K562 (cell line): ENCODE data around the gene SLC17A9. TPM values are rescaled to one million over a fixed set of nuclear protein-coding genes. Genes with fewer than 3 reads are reported as not detected.

Experiments
- ARID3A ChIP-seq: IDR thresholded peaks from 2 replicates; pipeline ENCODE4 v1.6.1; 2012; ENCODE audit warnings: low read depth, low read length, improper control_type of control experiment, borderline replicate concordance
- FOXP1 ChIP-seq: sonication (generic); formaldehyde crosslinking; IDR thresholded peaks from 2 replicates; pipeline ENCODE4 v1.8.0; 2022; ENCODE audit warnings: mild to moderate bottlenecking, missing genetic modification reagents
- MED1 ChIP-seq: sonication (generic); formaldehyde crosslinking; IDR thresholded peaks from 2 replicates; pipeline ENCODE4 v1.8.1; 2023; ENCODE audit warnings: missing genetic modification reagents, borderline replicate concordance
- MGA ChIP-seq: fragments of 450-650 bp; IDR thresholded peaks from 2 replicates; pipeline ENCODE4 v1.6.1; 2016; ENCODE audit warnings: mild to moderate bottlenecking, moderate library complexity
- POU5F1 ChIP-seq: fragments of 150-350 bp; IDR thresholded peaks from 2 replicates; pipeline ENCODE4 v1.6.1; 2014; ENCODE audit warnings: borderline replicate concordance, low read length, low read depth, mild to moderate bottlenecking; ENCODE audit not compliant: partially characterized antibody
- SETDB1 ChIP-seq: IDR thresholded peaks from one replicate; pipeline ENCODE4 v1.6.1; 2012; ENCODE audit warnings: low read length, control low read depth, inconsistent platforms
- TAF9B ChIP-seq: fragments of 450-650 bp; IDR thresholded peaks from 2 replicates; pipeline ENCODE4 v1.6.1; 2018; ENCODE audit warnings: mild to moderate bottlenecking; ENCODE audit not compliant: partially characterized antibody
- TBP ChIP-seq: optimal IDR thresholded peaks from 2 replicates; pipeline ENCODE3; 2011; ENCODE audit warnings: low read depth, low read length, improper control_type of control experiment
- ZBTB1 ChIP-seq: sonication (generic); formaldehyde crosslinking; IDR thresholded peaks from 2 replicates; pipeline ENCODE4 v1.8.1; 2023; ENCODE audit warnings: missing genetic modification reagents, low read depth, mild to moderate bottlenecking, borderline replicate concordance
- ZNF174 ChIP-seq: fragments of 250-450 bp; sonication (Bioruptor Pico); IDR thresholded peaks from 2 replicates; pipeline ENCODE4 v1.4.0; 2020; ENCODE audit warnings: mild to moderate bottlenecking
- ZNF512 ChIP-seq: IDR thresholded peaks from 2 replicates; pipeline ENCODE4 v1.6.1; 2016; ENCODE audit warnings: missing genetic modification characterization, missing compliant biosample characterization
- polyA plus RNA-seq, 8 experiments: library from polyadenylated mRNA; depleted of rRNA in 4 of 8; stranded (reverse) in 5 of 8; unstranded in 3 of 8; fragments of >200 nt; fragmentation: Nextera tagmentation in 2 of 8; fragmentation: Illumina TruSeq in 1 of 8; extraction: Ambion mirVana in 2 of 8; extraction: Trizol in 1 of 8; gene quantifications; 2 replicates each; pipeline versions ENCODE4 v1.2.1 to v1.2.3, GENCODE V29; 2011 to 2014; ENCODE audit warnings: inconsistent platforms in 1 of 8, missing spikeins in 1 of 8
- total RNA-seq, 7 experiments: library from RNA; depleted of rRNA in 6 of 7; stranded (reverse); fragments of >200 nt in 6 of 7; fragmentation: Illumina TruSeq in 2 of 7; extraction: Trizol in 2 of 7; gene quantifications; 2 replicates each; pipeline versions ENCODE4 v1.2.1 to v1.2.3, GENCODE V29; 2011 to 2021; ENCODE audit warnings: low replicate concordance in 1 of 7

The SLC17A9 gene
- total and polyA plus RNA-seq, 9 of the 15 experiments (the other 6 are each of a cell fraction or from before 2014, with no cell fraction given), result 0.04 to 0.31 TPM; not detected in 7

- TF ChIP-seq ARID3A, result no peak
- TF ChIP-seq TBP, result no peak
- no peak for TF ChIP-seq SETDB1
- no peak for TF ChIP-seq FOXP1
- no peak for TF ChIP-seq ZNF174 (CRISPR knock-in tag)
- TF ChIP-seq POU5F1, result no peak
- TF ChIP-seq TAF9B, result no peak
- no peak for TF ChIP-seq MGA
- no peak for TF ChIP-seq ZNF512 (tag)
- TF ChIP-seq ZBTB1 (CRISPR knock-in tag), result no peak
- TF ChIP-seq MED1 (CRISPR knock-in tag), result no peak
Observed at GRCh38 chr20:62971950-62972844, 19.7 kb downstream of the SLC17A9 start (continued).
